ENCODE measurements around the gene AMZ1.

Gene AMZ1

DNA sequence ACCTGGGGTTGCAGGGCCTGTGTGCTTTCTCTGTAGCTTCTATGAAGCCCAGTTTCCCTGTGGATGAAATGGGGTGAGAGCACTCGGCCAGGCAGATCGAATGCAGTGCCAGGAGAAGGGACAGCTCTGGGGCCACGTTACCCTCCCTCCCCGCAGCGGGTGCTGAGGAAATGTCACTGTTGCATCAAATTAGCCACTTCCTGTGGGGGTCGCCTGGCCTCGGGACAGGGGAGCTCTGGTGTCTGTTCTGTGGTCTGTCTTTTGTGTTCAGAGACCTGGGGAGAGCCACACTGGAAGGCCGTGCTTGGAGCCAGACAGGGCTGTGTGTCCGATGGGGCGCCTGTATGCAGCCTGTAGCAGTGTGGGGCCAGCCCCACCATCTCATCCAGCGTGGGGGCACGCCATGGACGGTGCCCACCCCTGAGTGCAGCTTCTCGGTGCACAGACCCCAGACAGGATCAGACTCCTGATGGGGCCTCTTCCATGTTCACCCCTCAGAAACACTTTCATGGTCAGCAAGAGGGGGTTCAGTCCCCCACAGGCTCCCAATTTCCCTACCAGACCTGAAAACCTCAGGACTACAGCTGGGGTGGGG is 42.6 kb upstream of the AMZ1 start:
- no peaks in the 10 kb centered on the region for H3K27me3 ChIP-seq (ENCODE audit: control insufficient read depth, insufficient read depth, low read length)
- H3K9me3 ChIP-seq (replicated peaks; ENCODE audit: low read length): no peaks in the 10 kb centered on the region
- peaks cover 31% of the 10 kb centered on the region for H3K4me1 ChIP-seq (ENCODE audit: control insufficient read depth, insufficient read depth, low read length)
- no peak overlapping the region for H3K4me2 ChIP-seq (ENCODE audit: low read length)
- no peak overlapping the region for H3K9ac ChIP-seq (ENCODE audit: low read depth, low read length)
- peaks cover 25% of the 10 kb centered on the region for H3K36me3 ChIP-seq (ENCODE audit: insufficient read depth, low read length)
- no peak overlapping the region for H3K4me3 ChIP-seq (ENCODE audit: low read length)

DNA sequence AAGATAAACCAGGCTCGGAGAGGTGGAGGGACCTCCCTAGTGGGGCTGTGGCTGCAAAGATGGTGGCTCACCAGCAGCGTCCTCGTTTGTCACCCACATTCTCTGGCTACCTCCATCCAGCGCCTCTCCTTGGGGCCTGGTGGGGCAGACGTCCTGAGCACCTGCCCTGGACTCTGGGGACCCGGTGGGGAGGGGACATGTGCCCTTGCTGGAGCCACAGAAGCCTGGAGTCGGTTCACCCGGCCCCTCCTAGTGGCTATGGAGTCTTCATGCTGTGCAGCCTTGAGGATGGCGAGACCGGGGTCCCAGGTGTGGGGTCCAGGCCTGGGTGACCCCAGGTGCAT is 41.7 kb upstream of the AMZ1 start:
- Histone ChIP-seq H3K9ac (ENCODE audit: low read depth, low read length) (no peak overlapping the region), H3K4me3 (ENCODE audit: low read length) (no peak overlapping the region)

GRCh38 chr7:2646680-2647571 is 41.1 kb upstream of the AMZ1 start:
- no peaks in the 10 kb centered on the region for H3K9me3 ChIP-seq (replicated peaks; ENCODE audit: low read length)
- peaks cover 16% of the 10 kb centered on the region for H3K4me1 ChIP-seq (ENCODE audit: control insufficient read depth, insufficient read depth, low read length)
- no peak overlapping the region for H3K4me2 ChIP-seq (ENCODE audit: low read length)
- H3K27me3 ChIP-seq (ENCODE audit: control insufficient read depth, insufficient read depth, low read length): no peaks in the 10 kb centered on the region
- no peak overlapping the region for H3K4me3 ChIP-seq (ENCODE audit: low read length)
- H3K36me3 ChIP-seq (ENCODE audit: insufficient read depth, low read length): peaks cover 31% of the 10 kb centered on the region
- no peak overlapping the region for H3K9ac ChIP-seq (ENCODE audit: low read depth, low read length)

More for the DNA sequence above, 41.7 kb upstream of the AMZ1 start:
- Histone ChIP-seq H3K27me3 (ENCODE audit: control insufficient read depth, insufficient read depth, low read length) (no peaks in the 10 kb centered on the region), H3K4me2 (ENCODE audit: low read length) (no peak overlapping the region), H3K36me3 (ENCODE audit: insufficient read depth, low read length) (peaks cover 25% of the 10 kb centered on the region), H3K9me3 (replicated peaks; ENCODE audit: low read length) (no peaks in the 10 kb centered on the region), H3K4me1 (ENCODE audit: control insufficient read depth, insufficient read depth, low read length) (peaks cover 22% of the 10 kb centered on the region)

DNA sequence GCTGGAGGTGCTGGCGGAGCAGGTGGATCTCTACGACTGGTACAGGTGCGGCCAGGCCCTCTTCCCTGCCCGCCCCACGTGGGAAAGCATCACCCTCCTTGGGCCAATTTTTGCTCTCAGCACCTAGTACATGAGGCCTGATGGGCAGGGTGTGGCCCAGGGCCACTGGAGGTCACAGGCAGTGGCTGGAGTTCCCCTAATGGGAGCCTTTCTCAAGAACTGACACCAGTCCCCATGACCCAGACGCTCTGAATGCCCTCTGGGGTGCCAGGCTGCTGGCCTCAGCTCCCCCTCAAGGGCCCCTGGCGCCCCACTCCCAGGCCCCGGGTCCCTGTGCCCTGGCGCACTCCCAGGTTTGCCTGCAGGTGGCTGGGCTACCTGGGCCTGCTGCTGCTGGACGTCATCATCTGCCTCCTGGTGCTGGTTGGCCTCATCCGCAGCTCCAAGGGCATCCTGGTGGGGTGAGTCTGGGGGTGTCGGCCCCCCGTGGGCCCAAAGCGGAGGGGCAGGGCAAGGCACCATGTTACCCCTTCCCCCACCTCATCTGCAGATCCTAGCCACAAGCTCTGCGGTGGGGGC is 40.3 kb upstream of the AMZ1 start:
- H3K9ac ChIP-seq (ENCODE audit: low read depth, low read length): no peak overlapping the region
- no peaks in the 10 kb centered on the region for H3K9me3 ChIP-seq (replicated peaks; ENCODE audit: low read length)
- peaks cover 12% of the 10 kb centered on the region for H3K4me1 ChIP-seq (ENCODE audit: control insufficient read depth, insufficient read depth, low read length)
- no peak overlapping the region for H3K4me3 ChIP-seq (ENCODE audit: low read length)
- no peaks in the 10 kb centered on the region for H3K27me3 ChIP-seq (ENCODE audit: control insufficient read depth, insufficient read depth, low read length)
- peaks cover 37% of the 10 kb centered on the region for H3K36me3 ChIP-seq (ENCODE audit: insufficient read depth, low read length)
- H3K4me2 ChIP-seq (ENCODE audit: low read length): no peak overlapping the region

- H3K4me1 ChIP-seq (ENCODE audit: control insufficient read depth, insufficient read depth, low read length): peaks cover 12% of the 10 kb centered on the region
- no peak overlapping the region for H3K9ac ChIP-seq (ENCODE audit: low read depth, low read length)
- H3K36me3 ChIP-seq (ENCODE audit: insufficient read depth, low read length): peaks cover 45% of the 10 kb centered on the region
- no peak overlapping the region for H3K4me2 ChIP-seq (ENCODE audit: low read length)
- no peaks in the 10 kb centered on the region for H3K27me3 ChIP-seq (ENCODE audit: control insufficient read depth, insufficient read depth, low read length)
- H3K9me3 ChIP-seq (replicated peaks; ENCODE audit: low read length): no peaks in the 10 kb centered on the region
- no peak overlapping the region for H3K4me3 ChIP-seq (ENCODE audit: low read length)
Measured at GRCh38 chr7:2649139-2649838, 38.7 kb upstream of the AMZ1 start.

- no peaks in the 10 kb centered on the region for H3K9me3 ChIP-seq (replicated peaks; ENCODE audit: low read length)
- peaks cover 45% of the 10 kb centered on the region for H3K36me3 ChIP-seq (ENCODE audit: insufficient read depth, low read length)
- no peak overlapping the region for H3K9ac ChIP-seq (ENCODE audit: low read depth, low read length)
- no peaks in the 10 kb centered on the region for H3K27me3 ChIP-seq (ENCODE audit: control insufficient read depth, insufficient read depth, low read length)
- H3K4me2 ChIP-seq (ENCODE audit: low read length): no peak overlapping the region
- H3K4me1 ChIP-seq (ENCODE audit: control insufficient read depth, insufficient read depth, low read length): peaks cover 5% of the 10 kb centered on the region
- no peak overlapping the region for H3K4me3 ChIP-seq (ENCODE audit: low read length)
Measured at GRCh38 chr7:2649991-2650390, 38.0 kb upstream of the AMZ1 start.

- Histone ChIP-seq H3K4me2 (ENCODE audit: low read length) (no peak overlapping the region), H3K36me3 (ENCODE audit: insufficient read depth, low read length) (peaks cover 45% of the 10 kb centered on the region), H3K27me3 (ENCODE audit: control insufficient read depth, insufficient read depth, low read length) (no peaks in the 10 kb centered on the region), H3K4me3 (ENCODE audit: low read length) (no peak overlapping the region), H3K9me3 (replicated peaks; ENCODE audit: low read length) (no peaks in the 10 kb centered on the region), H3K4me1 (ENCODE audit: control insufficient read depth, insufficient read depth, low read length) (peaks cover under 1% of the 10 kb centered on the region), H3K9ac (ENCODE audit: low read depth, low read length) (no peak overlapping the region)
Measured at GRCh38 chr7:2650451-2650850, 37.6 kb upstream of the AMZ1 start.

DNA sequence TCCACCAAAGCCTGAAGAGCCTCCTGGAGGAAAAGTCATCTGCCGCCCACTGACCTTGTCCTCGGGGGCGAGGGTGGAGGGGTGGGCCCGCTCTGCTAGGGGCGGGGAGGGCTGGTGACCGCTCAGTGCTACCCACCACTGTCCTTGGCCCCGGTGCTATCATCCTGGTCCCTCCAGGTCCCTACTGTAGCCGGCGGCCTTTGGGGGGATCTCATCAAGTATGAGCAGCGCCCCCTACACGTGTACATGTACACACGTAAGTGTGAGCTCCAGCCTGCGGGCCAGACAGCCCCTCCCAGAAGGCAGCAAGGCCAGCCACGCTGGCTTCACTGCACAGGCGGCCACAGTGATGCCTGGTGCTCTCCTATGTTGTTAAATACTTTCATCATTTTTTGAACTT is 36.7 kb upstream of the AMZ1 start:
- H3K9me3 ChIP-seq (replicated peaks; ENCODE audit: low read length): no peaks in the 10 kb centered on the region
- H3K4me3 ChIP-seq (ENCODE audit: low read length): no peak overlapping the region
- H3K9ac ChIP-seq (ENCODE audit: low read depth, low read length): no peak overlapping the region
- no peaks in the 10 kb centered on the region for H3K27me3 ChIP-seq (ENCODE audit: control insufficient read depth, insufficient read depth, low read length)
- H3K4me1 ChIP-seq (ENCODE audit: control insufficient read depth, insufficient read depth, low read length): no peaks in the 10 kb centered on the region
- peaks cover 47% of the 10 kb centered on the region for H3K36me3 ChIP-seq (ENCODE audit: insufficient read depth, low read length)
- H3K4me2 ChIP-seq (ENCODE audit: low read length): no peak overlapping the region

GRCh38 chr7:2651847-2652735 is 35.9 kb upstream of the AMZ1 start:
- Histone ChIP-seq H3K9ac (ENCODE audit: low read depth, low read length) (no peak overlapping the region), H3K4me2 (ENCODE audit: low read length) (no peak overlapping the region), H3K9me3 (replicated peaks; ENCODE audit: low read length) (no peaks in the 10 kb centered on the region), H3K27me3 (ENCODE audit: control insufficient read depth, insufficient read depth, low read length) (no peaks in the 10 kb centered on the region), H3K4me3 (ENCODE audit: low read length) (no peak overlapping the region), H3K36me3 (ENCODE audit: insufficient read depth, low read length) (peaks cover 54% of the 10 kb centered on the region), H3K4me1 (ENCODE audit: control insufficient read depth, insufficient read depth, low read length) (no peaks in the 10 kb centered on the region)

- H3K9ac ChIP-seq (ENCODE audit: low read depth, low read length): no peak overlapping the region
- H3K4me2 ChIP-seq (ENCODE audit: low read length): no peak overlapping the region
- H3K36me3 ChIP-seq (ENCODE audit: insufficient read depth, low read length): peaks cover 54% of the 10 kb centered on the region
- H3K27me3 ChIP-seq (ENCODE audit: control insufficient read depth, insufficient read depth, low read length): no peaks in the 10 kb centered on the region
- no peak overlapping the region for H3K4me3 ChIP-seq (ENCODE audit: low read length)
- H3K4me1 ChIP-seq (ENCODE audit: control insufficient read depth, insufficient read depth, low read length): no peaks in the 10 kb centered on the region
- H3K9me3 ChIP-seq (replicated peaks; ENCODE audit: low read length): no peaks in the 10 kb centered on the region
Measured at GRCh38 chr7:2652736-2653060, 35.3 kb upstream of the AMZ1 start.

DNA sequence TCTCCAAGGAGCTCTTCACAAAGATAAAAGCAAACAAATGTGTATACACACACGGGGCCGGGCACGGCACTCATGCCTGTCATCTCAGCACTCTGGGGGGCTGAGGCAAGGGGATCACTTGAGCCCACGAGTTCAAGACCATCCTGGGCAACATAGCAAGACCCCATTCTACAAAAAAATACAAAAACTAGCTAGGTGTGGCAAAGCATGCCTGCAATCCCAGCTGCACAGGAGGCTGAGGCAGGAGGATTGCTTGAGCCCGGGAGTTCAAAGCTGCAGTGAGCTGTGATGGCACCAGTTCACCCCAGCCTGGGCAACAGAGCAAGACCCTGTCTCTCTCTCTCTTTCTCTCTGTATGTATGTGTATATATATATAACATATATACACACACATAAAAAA is 33.9 kb upstream of the AMZ1 start:
- Histone ChIP-seq H3K4me3 (ENCODE audit: low read length) (no peak overlapping the region), H3K9me3 (replicated peaks; ENCODE audit: low read length) (no peaks in the 10 kb centered on the region), H3K4me1 (ENCODE audit: control insufficient read depth, insufficient read depth, low read length) (no peaks in the 10 kb centered on the region), H3K4me2 (ENCODE audit: low read length) (no peak overlapping the region), H3K36me3 (ENCODE audit: insufficient read depth, low read length) (peaks cover 47% of the 10 kb centered on the region), H3K27me3 (ENCODE audit: control insufficient read depth, insufficient read depth, low read length) (no peaks in the 10 kb centered on the region), H3K9ac (ENCODE audit: low read depth, low read length) (no peak overlapping the region)
